Measurements from ENCODE around the gene C17orf50. TPM values are rescaled to one million over a fixed set of nuclear protein-coding genes. Genes with fewer than 3 reads are reported as not detected.

Gene C17orf50
- total and polyA plus RNA-seq, 5 donors from 2014 or later: not detected

GRCh38 chr17:35744830-35745229, 15.9 kb upstream of the C17orf50 start:
- peaks cover 0 to 3% (median 0%) of the 10 kb centered on the region in 7 donors for H3K9me3 Mint-ChIP-seq
- peaks cover 61% of the 10 kb centered on the region for H3K27me3 Mint-ChIP-seq
- H3K4me3 Mint-ChIP-seq: no peak overlapping the region
- ATAC-seq (ENCODE audit: low read depth in 2 of 2) (no peak), DNase-seq (no peak)
- H3K27ac Mint-ChIP-seq: no peak overlapping the region
- H3K4me1 Mint-ChIP-seq: peaks cover 0 to 14% (median 1%) of the 10 kb centered on the region in 4 donors
- Histone ChIP-seq H3K4me1 (ENCODE audit: control insufficient read depth, insufficient read depth, low read length, poor library complexity, severe bottlenecking) (peaks cover 12% of the 10 kb centered on the region), H3K4me3 (ENCODE audit: low read depth, low read length) (no peak overlapping the region), H3K27ac (ENCODE audit: insufficient read depth, low read length, poor library complexity, severe bottlenecking) (no peak overlapping the region), H3K9me3 (ENCODE audit: control insufficient read depth in 2 of 2, low read length in 2 of 2) (no peaks in the 10 kb centered on the region), H3K27me3 (ENCODE audit: control insufficient read depth, insufficient read depth, low read length) (peaks cover 15% of the 10 kb centered on the region), H3K36me3 (ENCODE audit: control insufficient read depth, insufficient read depth, low read length) (no peaks in the 10 kb centered on the region)
- H3K36me3 Mint-ChIP-seq: no peaks in the 10 kb centered on the region

- H3K4me3 ChIP-seq (ENCODE audit: low read depth, low read length): no peak overlapping the region
- no peaks in the 10 kb centered on the region for H3K9me3 ChIP-seq (ENCODE audit: control insufficient read depth in 2 of 2, low read length in 2 of 2)
- no peaks in the 10 kb centered on the region for H3K36me3 ChIP-seq (ENCODE audit: control insufficient read depth, insufficient read depth, low read length)
- no peak overlapping the region for H3K27ac Mint-ChIP-seq
- no peak for ATAC-seq (ENCODE audit: low read depth in 2 of 2)
- peaks cover 61% of the 10 kb centered on the region for H3K27me3 Mint-ChIP-seq
- H3K4me1 Mint-ChIP-seq: peaks cover 0 to 14% (median 1%) of the 10 kb centered on the region in 4 donors
- peaks cover 0 to 3% (median 0%) of the 10 kb centered on the region in 7 donors for H3K9me3 Mint-ChIP-seq
- peaks cover 15% of the 10 kb centered on the region for H3K4me1 ChIP-seq (ENCODE audit: control insufficient read depth, insufficient read depth, low read length, poor library complexity, severe bottlenecking)
- DNase-seq: no peak
- H3K27ac ChIP-seq (ENCODE audit: insufficient read depth, low read length, poor library complexity, severe bottlenecking): no peak overlapping the region
- no peaks in the 10 kb centered on the region for H3K36me3 Mint-ChIP-seq
- H3K27me3 ChIP-seq (ENCODE audit: control insufficient read depth, insufficient read depth, low read length): peaks cover 17% of the 10 kb centered on the region
- H3K4me3 Mint-ChIP-seq: no peak overlapping the region
These were observed 15.4 kb upstream of the C17orf50 start for GRCh38 chr17:35745246-35745645.

DNA sequence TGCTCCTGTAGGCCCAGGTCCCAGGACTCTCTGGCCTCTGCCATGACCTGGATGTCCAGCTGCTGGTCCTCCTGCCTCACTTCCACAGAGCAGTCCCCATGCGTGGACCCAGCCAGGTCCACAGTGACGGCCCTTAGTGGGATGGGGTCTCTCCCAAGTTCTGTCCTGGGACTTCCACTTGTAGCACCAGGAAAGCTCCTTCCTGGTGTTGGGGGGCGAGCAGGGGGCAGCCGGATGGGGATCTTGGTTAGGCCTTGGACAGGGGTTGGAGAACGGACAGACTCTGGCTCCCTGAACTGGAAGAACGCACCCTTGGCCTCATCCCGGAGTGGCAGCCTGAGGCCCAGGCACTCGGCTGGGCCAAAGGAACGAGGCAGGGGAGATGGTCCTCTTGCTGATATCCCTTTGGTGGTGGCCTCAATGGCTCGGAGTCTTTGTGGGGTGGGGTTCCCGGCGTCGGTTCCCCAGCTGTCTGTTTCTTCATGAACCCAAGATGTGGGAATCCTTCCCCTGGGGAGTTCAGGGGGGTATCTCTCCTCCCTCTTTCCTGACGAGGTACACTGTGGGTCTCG, 14.9 kb upstream of the C17orf50 start:
- Mint-ChIP-seq H3K27me3 (peaks cover 63% of the 10 kb centered on the region), H3K4me1 (peaks cover 0 to 13% (median 1%) of the 10 kb centered on the region in 4 donors), H3K27ac (peak overlapping the region in 1 of 3 donors; percentile 9), H3K9me3 (peaks cover 0 to 3% (median 0%) of the 10 kb centered on the region in 7 donors), H3K4me3 (no peak overlapping the region), H3K36me3 (no peaks in the 10 kb centered on the region)
- ATAC-seq (ENCODE audit: low read depth in 2 of 2) (no peak), DNase-seq (no peak)
- Histone ChIP-seq H3K27me3 (ENCODE audit: control insufficient read depth, insufficient read depth, low read length) (peaks cover 21% of the 10 kb centered on the region), H3K9me3 (ENCODE audit: control insufficient read depth in 2 of 2, low read length in 2 of 2) (no peaks in the 10 kb centered on the region), H3K36me3 (ENCODE audit: control insufficient read depth, insufficient read depth, low read length) (no peaks in the 10 kb centered on the region), H3K4me3 (ENCODE audit: low read depth, low read length) (no peak overlapping the region), H3K27ac (ENCODE audit: insufficient read depth, low read length, poor library complexity, severe bottlenecking) (no peak overlapping the region), H3K4me1 (ENCODE audit: control insufficient read depth, insufficient read depth, low read length, poor library complexity, severe bottlenecking) (peaks cover 15% of the 10 kb centered on the region)

DNA sequence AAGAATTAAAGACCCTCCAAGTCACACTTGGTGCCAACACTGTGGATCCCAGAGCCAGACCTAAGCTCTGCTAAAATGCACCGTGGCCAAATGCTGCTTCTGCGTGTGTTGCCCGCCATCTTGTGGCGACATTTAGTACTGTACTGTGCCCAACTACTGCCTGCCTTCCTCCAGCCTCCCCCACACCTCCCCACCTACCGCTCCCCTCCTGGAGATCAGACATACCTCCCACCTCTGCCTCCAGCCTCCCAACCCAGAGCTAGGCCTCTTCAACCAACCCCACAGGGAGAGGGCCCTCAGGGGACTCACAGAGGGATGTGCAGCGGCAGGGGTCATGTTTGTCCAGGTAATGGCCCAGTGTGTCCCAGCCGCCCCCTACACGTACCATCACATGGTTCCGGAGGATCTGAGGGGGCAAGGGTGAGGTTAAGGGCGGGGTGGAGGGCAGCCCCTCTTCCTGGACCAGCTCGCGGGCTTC, 13.1 kb upstream of the C17orf50 start:
- Mint-ChIP-seq H3K9me3 (peaks cover 0 to 3% (median 0%) of the 10 kb centered on the region in 7 donors), H3K27me3 (peaks cover 66% of the 10 kb centered on the region), H3K36me3 (no peaks in the 10 kb centered on the region), H3K4me1 (peaks cover 0 to 9% (median 0%) of the 10 kb centered on the region in 4 donors), H3K4me3 (no peak overlapping the region), H3K27ac (peak overlapping the region in 1 of 3 donors; percentile 15)
- Histone ChIP-seq H3K4me3 (ENCODE audit: low read depth, low read length) (no peak overlapping the region), H3K27ac (ENCODE audit: insufficient read depth, low read length, poor library complexity, severe bottlenecking) (no peak overlapping the region), H3K27me3 (ENCODE audit: control insufficient read depth, insufficient read depth, low read length) (peaks cover 19% of the 10 kb centered on the region), H3K4me1 (ENCODE audit: control insufficient read depth, insufficient read depth, low read length, poor library complexity, severe bottlenecking) (peaks cover 9% of the 10 kb centered on the region), H3K9me3 (ENCODE audit: control insufficient read depth in 2 of 2, low read length in 2 of 2) (no peaks in the 10 kb centered on the region), H3K36me3 (ENCODE audit: control insufficient read depth, insufficient read depth, low read length) (no peaks in the 10 kb centered on the region)
- peak; percentile 60 to 80 (median 77) for DNase-seq
- peak; percentile 74 to 85 for ATAC-seq (ENCODE audit: low read depth in 2 of 2)

- H3K27ac ChIP-seq (ENCODE audit: insufficient read depth, low read length, poor library complexity, severe bottlenecking): no peak overlapping the region
- H3K4me3 ChIP-seq (ENCODE audit: low read depth, low read length): no peak overlapping the region
- Mint-ChIP-seq H3K36me3 (no peaks in the 10 kb centered on the region), H3K27me3 (peaks cover 64% of the 10 kb centered on the region), H3K9me3 (peaks cover 0 to 3% (median 0%) of the 10 kb centered on the region in 7 donors), H3K27ac (no peak overlapping the region), H3K4me1 (peaks cover 0 to 9% (median 0%) of the 10 kb centered on the region in 4 donors), H3K4me3 (no peak overlapping the region)
- peaks cover 9% of the 10 kb centered on the region for H3K4me1 ChIP-seq (ENCODE audit: control insufficient read depth, insufficient read depth, low read length, poor library complexity, severe bottlenecking)
- no peaks in the 10 kb centered on the region for H3K36me3 ChIP-seq (ENCODE audit: control insufficient read depth, insufficient read depth, low read length)
- H3K27me3 ChIP-seq (ENCODE audit: control insufficient read depth, insufficient read depth, low read length): peaks cover 19% of the 10 kb centered on the region
- DNase-seq (no peak), ATAC-seq (ENCODE audit: low read depth in 2 of 2) (no peak)
- H3K9me3 ChIP-seq (ENCODE audit: control insufficient read depth in 2 of 2, low read length in 2 of 2): no peaks in the 10 kb centered on the region
These were observed 12.3 kb upstream of the C17orf50 start for GRCh38 chr17:35748341-35748841.

DNA sequence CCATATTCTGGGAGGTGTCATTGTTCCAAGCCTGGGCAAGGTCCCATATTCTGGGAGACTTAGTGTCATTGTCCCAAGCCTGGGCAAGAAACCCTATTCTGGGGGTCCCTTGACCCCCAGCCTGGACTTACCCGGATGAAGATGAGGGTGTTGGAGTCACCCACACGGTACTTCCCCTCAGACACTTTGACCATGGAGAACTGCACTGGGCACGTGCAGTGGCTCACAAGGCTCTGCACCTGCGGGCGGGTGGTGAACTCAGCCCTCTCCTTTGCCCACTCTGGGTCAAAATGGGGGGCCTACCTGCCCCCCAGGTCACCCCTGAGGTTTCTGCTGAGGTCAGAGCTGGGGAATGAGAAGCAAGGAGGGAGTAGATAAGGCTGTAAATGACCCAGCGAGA, 11.7 kb upstream of the C17orf50 start:
- H3K27me3 ChIP-seq (ENCODE audit: control insufficient read depth, insufficient read depth, low read length): peaks cover 19% of the 10 kb centered on the region
- no peaks in the 10 kb centered on the region for H3K9me3 Mint-ChIP-seq
- no peaks in the 10 kb centered on the region for H3K36me3 ChIP-seq (ENCODE audit: control insufficient read depth, insufficient read depth, low read length)
- H3K4me3 Mint-ChIP-seq: peak overlapping the region in 1 of 4 donors; percentile 48
- no peak overlapping the region for H3K27ac ChIP-seq (ENCODE audit: insufficient read depth, low read length, poor library complexity, severe bottlenecking)
- H3K27me3 Mint-ChIP-seq: peaks cover 61% of the 10 kb centered on the region
- peaks cover 0 to 9% (median 0%) of the 10 kb centered on the region in 4 donors for H3K4me1 Mint-ChIP-seq
- ATAC-seq (ENCODE audit: low read depth in 2 of 2) (no peak), DNase-seq (no peak)
- no peak overlapping the region for H3K4me3 ChIP-seq (ENCODE audit: low read depth, low read length)
- no peaks in the 10 kb centered on the region for H3K9me3 ChIP-seq (ENCODE audit: control insufficient read depth in 2 of 2, low read length in 2 of 2)
- H3K36me3 Mint-ChIP-seq: no peaks in the 10 kb centered on the region
- peaks cover 9% of the 10 kb centered on the region for H3K4me1 ChIP-seq (ENCODE audit: control insufficient read depth, insufficient read depth, low read length, poor library complexity, severe bottlenecking)
- no peak overlapping the region for H3K27ac Mint-ChIP-seq

- Histone ChIP-seq H3K4me1 (ENCODE audit: control insufficient read depth, insufficient read depth, low read length, poor library complexity, severe bottlenecking) (peaks cover 9% of the 10 kb centered on the region), H3K36me3 (ENCODE audit: control insufficient read depth, insufficient read depth, low read length) (no peaks in the 10 kb centered on the region), H3K4me3 (ENCODE audit: low read depth, low read length) (no peak overlapping the region), H3K27ac (ENCODE audit: insufficient read depth, low read length, poor library complexity, severe bottlenecking) (no peak overlapping the region), H3K27me3 (ENCODE audit: control insufficient read depth, insufficient read depth, low read length) (peaks cover 19% of the 10 kb centered on the region), H3K9me3 (ENCODE audit: control insufficient read depth in 2 of 2, low read length in 2 of 2) (no peaks in the 10 kb centered on the region)
- ATAC-seq (ENCODE audit: low read depth in 2 of 2): no peak
- H3K4me3 Mint-ChIP-seq: no peak overlapping the region
- H3K9me3 Mint-ChIP-seq: no peaks in the 10 kb centered on the region
- peaks cover 0 to 9% (median 0%) of the 10 kb centered on the region in 4 donors for H3K4me1 Mint-ChIP-seq
- H3K27ac Mint-ChIP-seq: no peak overlapping the region
- no peaks in the 10 kb centered on the region for H3K36me3 Mint-ChIP-seq
- DNase-seq: no peak
- peaks cover 61% of the 10 kb centered on the region for H3K27me3 Mint-ChIP-seq
These were observed 10.9 kb upstream of the C17orf50 start for GRCh38 chr17:35749560-35750412.
